Measurements from ENCODE around the gene ITIH6.
"Not testable (repeated sequence)": the region's sequence is repeated elsewhere in the genome, so short reads cannot be mapped to it uniquely, and the experiment has no call there.

Gene ITIH6

DNA sequence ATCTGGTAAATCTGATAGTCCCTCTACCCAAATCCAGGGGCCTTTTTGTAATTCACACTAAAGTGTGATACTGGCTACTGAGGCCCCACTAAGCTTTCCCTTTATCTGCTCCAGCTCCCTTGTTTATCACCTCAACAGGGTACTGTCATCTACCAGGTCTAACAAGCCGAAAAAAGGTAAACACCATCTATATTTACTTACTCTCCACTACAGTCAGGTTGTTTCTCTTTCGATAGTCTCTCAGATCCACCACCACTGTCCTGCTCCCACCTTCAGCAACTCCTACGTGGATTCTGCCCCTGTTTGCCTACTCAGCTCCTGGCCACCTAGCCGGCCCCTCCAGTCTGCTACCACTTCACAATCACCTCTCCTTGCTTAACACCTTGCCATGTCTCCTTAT, 3.3 kb downstream of the ITIH6 start:
- Histone ChIP-seq H3K36me3 (ENCODE audit: insufficient read depth, low read length) (no peaks in the 10 kb centered on the region), H3K9me2 (ENCODE audit: low read depth, low read length) (no peaks in the 10 kb centered on the region), H3K4me3 (ENCODE audit: low read depth, low read length, poor library complexity, severe bottlenecking) (no peak overlapping the region), H3K9me3 (ENCODE audit: low read length) (no peaks in the 10 kb centered on the region), H3K79me2 (ENCODE audit: insufficient read depth, low read length) (no peaks in the 10 kb centered on the region), H3K4me2 (ENCODE audit: low read length) (no peak overlapping the region), H3F3A (ENCODE audit: insufficient read depth, low read length) (no peaks in the 10 kb centered on the region), H3K27me3 (ENCODE audit: insufficient read depth, low read length) (no peaks in the 10 kb centered on the region), H3K4me1 (ENCODE audit: insufficient read depth, low read length, severe bottlenecking) (no peaks in the 10 kb centered on the region), H4K20me1 (ENCODE audit: insufficient read depth, low read length) (no peaks in the 10 kb centered on the region), H2AFZ (ENCODE audit: low read length) (no peak overlapping the region), H3K27ac (ENCODE audit: low read depth, low read length, poor library complexity, severe bottlenecking) (no peak overlapping the region), H3K9ac (ENCODE audit: low read length) (no peak overlapping the region)
- TF ChIP-seq, protein P1, sequence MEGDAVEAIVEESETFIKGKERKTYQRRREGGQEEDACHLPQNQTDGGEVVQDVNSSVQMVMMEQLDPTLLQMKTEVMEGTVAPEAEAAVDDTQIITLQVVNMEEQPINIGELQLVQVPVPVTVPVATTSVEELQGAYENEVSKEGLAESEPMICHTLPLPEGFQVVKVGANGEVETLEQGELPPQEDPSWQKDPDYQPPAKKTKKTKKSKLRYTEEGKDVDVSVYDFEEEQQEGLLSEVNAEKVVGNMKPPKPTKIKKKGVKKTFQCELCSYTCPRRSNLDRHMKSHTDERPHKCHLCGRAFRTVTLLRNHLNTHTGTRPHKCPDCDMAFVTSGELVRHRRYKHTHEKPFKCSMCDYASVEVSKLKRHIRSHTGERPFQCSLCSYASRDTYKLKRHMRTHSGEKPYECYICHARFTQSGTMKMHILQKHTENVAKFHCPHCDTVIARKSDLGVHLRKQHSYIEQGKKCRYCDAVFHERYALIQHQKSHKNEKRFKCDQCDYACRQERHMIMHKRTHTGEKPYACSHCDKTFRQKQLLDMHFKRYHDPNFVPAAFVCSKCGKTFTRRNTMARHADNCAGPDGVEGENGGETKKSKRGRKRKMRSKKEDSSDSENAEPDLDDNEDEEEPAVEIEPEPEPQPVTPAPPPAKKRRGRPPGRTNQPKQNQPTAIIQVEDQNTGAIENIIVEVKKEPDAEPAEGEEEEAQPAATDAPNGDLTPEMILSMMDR (IDR thresholded peaks at IDR 0.05; ENCODE audit: low read length) = no peak

DNA sequence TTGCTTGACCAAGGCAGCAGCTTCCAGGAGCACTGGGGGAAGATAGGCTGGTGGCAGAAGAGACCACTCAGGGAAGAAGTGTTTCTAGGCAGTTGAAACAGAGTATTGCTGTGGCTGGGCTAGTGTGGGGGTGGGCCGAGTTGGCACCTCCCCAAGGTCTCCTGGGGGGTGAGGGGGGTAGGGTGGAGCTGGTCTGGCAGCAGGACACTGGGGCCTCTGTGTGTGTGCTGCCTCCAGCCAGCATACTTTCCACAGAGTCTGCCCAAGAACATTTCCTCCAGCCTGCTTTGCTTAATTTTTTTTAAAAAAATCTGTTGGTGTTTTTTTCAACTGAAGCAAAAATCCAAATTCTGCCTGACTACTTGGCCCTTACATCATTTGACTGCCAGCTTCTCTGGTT, 4.0 kb downstream of the ITIH6 start:
- no peaks in the 10 kb centered on the region for H3K79me2 ChIP-seq (ENCODE audit: insufficient read depth, low read length)
- H3K9me2 ChIP-seq (ENCODE audit: low read depth, low read length) = no peaks in the 10 kb centered on the region
- no peak overlapping the region for H3K4me2 ChIP-seq (ENCODE audit: low read length)
- H2AFZ ChIP-seq (ENCODE audit: low read length) = no peak overlapping the region
- no peaks in the 10 kb centered on the region for H3K9me3 ChIP-seq (ENCODE audit: low read length)
- no peak overlapping the region for H3K9ac ChIP-seq (ENCODE audit: low read length)
- no peak overlapping the region for H3K27ac ChIP-seq (ENCODE audit: low read depth, low read length, poor library complexity, severe bottlenecking)
- no peaks in the 10 kb centered on the region for H3K27me3 ChIP-seq (ENCODE audit: insufficient read depth, low read length)
- H3K36me3 ChIP-seq (ENCODE audit: insufficient read depth, low read length) = no peaks in the 10 kb centered on the region
- no peaks in the 10 kb centered on the region for H4K20me1 ChIP-seq (ENCODE audit: insufficient read depth, low read length)
- H3K4me1 ChIP-seq (ENCODE audit: insufficient read depth, low read length, severe bottlenecking) = no peaks in the 10 kb centered on the region
- TF ChIP-seq EZH2 (IDR thresholded peaks at IDR 0.05; ENCODE audit: borderline replicate concordance, low read length) = no peak
- TF ChIP-seq, protein P1 (IDR thresholded peaks at IDR 0.05; ENCODE audit: low read length) = no peak
- H3K4me3 ChIP-seq (ENCODE audit: low read depth, low read length, poor library complexity, severe bottlenecking) = no peak overlapping the region
- no peaks in the 10 kb centered on the region for H3F3A ChIP-seq (ENCODE audit: insufficient read depth, low read length)

DNA sequence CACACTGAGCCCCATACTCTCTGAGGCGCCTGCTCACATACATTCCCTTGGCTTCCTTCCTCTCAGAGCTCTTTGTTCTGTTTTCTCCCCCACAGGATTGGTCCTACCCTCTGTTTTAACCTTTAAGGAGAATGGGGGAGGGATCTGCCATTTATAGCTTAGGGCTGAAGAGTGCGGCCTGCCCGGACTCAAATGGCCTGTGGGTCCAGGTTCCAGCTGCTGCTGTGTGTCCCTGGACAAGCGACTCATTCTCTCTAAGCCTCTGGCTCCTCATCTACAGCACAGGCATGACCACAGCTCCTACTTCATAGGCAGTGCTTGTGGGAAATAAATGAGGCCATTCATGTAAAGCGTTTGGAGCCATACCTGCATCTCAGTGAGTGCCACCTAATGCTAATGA, 8.7 kb downstream of the ITIH6 start:
- H3K79me2 ChIP-seq (ENCODE audit: insufficient read depth, low read length); H3F3A ChIP-seq (ENCODE audit: insufficient read depth, low read length); H3K27ac ChIP-seq (ENCODE audit: low read depth, low read length, poor library complexity, severe bottlenecking); H3K4me2 ChIP-seq (ENCODE audit: low read length); H2AFZ ChIP-seq (ENCODE audit: low read length); H3K9me3 ChIP-seq (ENCODE audit: low read length); H3K4me1 ChIP-seq (ENCODE audit: insufficient read depth, low read length, severe bottlenecking); H3K9me2 ChIP-seq (ENCODE audit: low read depth, low read length); H3K27me3 ChIP-seq (ENCODE audit: insufficient read depth, low read length); H3K9ac ChIP-seq (ENCODE audit: low read length); H4K20me1 ChIP-seq (ENCODE audit: insufficient read depth, low read length); H3K4me3 ChIP-seq (ENCODE audit: low read depth, low read length, poor library complexity, severe bottlenecking); H3K36me3 ChIP-seq (ENCODE audit: insufficient read depth, low read length): not testable (repeated sequence)

DNA sequence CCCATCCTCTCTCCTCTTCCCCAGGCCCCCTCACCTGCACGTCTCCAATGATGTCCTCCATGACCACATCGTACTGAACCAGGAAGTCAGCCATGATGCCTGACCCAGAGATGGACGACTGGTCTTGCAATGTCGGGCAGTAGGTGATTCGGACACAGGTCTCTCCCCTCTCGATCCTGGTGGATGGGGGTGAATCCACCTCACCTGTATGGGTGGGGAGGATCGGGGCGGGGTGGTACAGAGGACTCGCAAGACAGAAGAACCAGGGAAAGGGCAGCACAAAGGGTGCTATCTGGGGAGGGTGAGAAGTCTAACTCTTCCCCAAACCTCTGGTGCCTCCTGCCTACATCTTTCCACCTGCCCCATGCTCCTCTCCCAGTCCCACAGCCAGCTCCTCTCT, 9.6 kb downstream of the ITIH6 start:
- TF ChIP-seq, protein P1 (IDR thresholded peaks at IDR 0.05; ENCODE audit: low read length) = no peak
- no peak for TF ChIP-seq EZH2 (IDR thresholded peaks at IDR 0.05; ENCODE audit: borderline replicate concordance, low read length)
- no peak overlapping the region for H3K27ac ChIP-seq (ENCODE audit: low read depth, low read length, poor library complexity, severe bottlenecking)
- H2AFZ ChIP-seq (ENCODE audit: low read length) = no peak overlapping the region
- H3K36me3 ChIP-seq (ENCODE audit: insufficient read depth, low read length) = no peaks in the 10 kb centered on the region
- H3K4me1 ChIP-seq (ENCODE audit: insufficient read depth, low read length, severe bottlenecking) = no peaks in the 10 kb centered on the region
- H3K4me3 ChIP-seq (ENCODE audit: low read depth, low read length, poor library complexity, severe bottlenecking) = no peak overlapping the region
- H3K79me2 ChIP-seq (ENCODE audit: insufficient read depth, low read length) = no peaks in the 10 kb centered on the region
- no peak overlapping the region for H3K4me2 ChIP-seq (ENCODE audit: low read length)
- no peaks in the 10 kb centered on the region for H3K9me3 ChIP-seq (ENCODE audit: low read length)
- H3K9me2 ChIP-seq (ENCODE audit: low read depth, low read length) = no peaks in the 10 kb centered on the region
- H3K9ac ChIP-seq (ENCODE audit: low read length) = no peak overlapping the region
- no peaks in the 10 kb centered on the region for H4K20me1 ChIP-seq (ENCODE audit: insufficient read depth, low read length)
- no peaks in the 10 kb centered on the region for H3F3A ChIP-seq (ENCODE audit: insufficient read depth, low read length)
- no peaks in the 10 kb centered on the region for H3K27me3 ChIP-seq (ENCODE audit: insufficient read depth, low read length)

All from OCI-LY1 (cell line).